HEK293 (cell line): Measurements from ENCODE around the gene ADIPOR2.

Experiments used
- CTCF ChIA-PET: fragments of 350-600 bp; formaldehyde crosslinking; extraction: SDS; loops from one replicate; lab custom pipeline; 2021; ENCODE audit warnings: antibody characterized with exemption; lab: Yijun Ruan, JAX
- POLR2A ChIA-PET: fragments of 300-600 bp; formaldehyde crosslinking; extraction: SDS; loops from one replicate; lab custom pipeline; 2020; ENCODE audit warnings: antibody characterized with exemption, inconsistent platforms; lab: Yijun Ruan, JAX
- H3K27ac ChIP-seq: fragments of 200-500 bp; sonication (Bioruptor generic); 2 replicates; pipeline ENCODE4 v1.5.1; 2014; ENCODE audit warnings: low read depth, low read length, control low read depth, inconsistent platforms; ENCODE audit errors: extremely low read depth
- H3K36me3 ChIP-seq, 2 experiments: fragments of 200-500 bp in 1 of 2; sonication (Bioruptor generic) in 1 of 2; 1 replicate in 1 of 2; 2 replicates in 1 of 2; pipeline ENCODE4 v1.5.1; 2014 to 2017; ENCODE audit warnings: inconsistent platforms in 2 of 2, low read length in 2 of 2; ENCODE audit not compliant: control insufficient read depth in 2 of 2, insufficient read depth in 1 of 2
- H3K4me1 ChIP-seq: fragments of 200-500 bp; sonication (Bioruptor generic); 2 replicates; pipeline ENCODE4 v1.5.1; 2014; ENCODE audit warnings: mild to moderate bottlenecking, low read length, inconsistent platforms; ENCODE audit not compliant: control insufficient read depth, insufficient read depth
- H3K4me3 ChIP-seq: 2 replicates; pipeline ENCODE4 v1.5.1; 2011; ENCODE audit warnings: low read depth, mild to moderate bottlenecking, control low read depth, low read length, moderate library complexity
- H3K9me3 ChIP-seq: fragments of 200-500 bp; sonication (Bioruptor generic); 2 replicates; pipeline ENCODE4 v1.5.1; 2014; ENCODE audit warnings: low read depth, low read length, inconsistent platforms; ENCODE audit not compliant: control insufficient read depth, insufficient read depth
- HOXD13 ChIP-seq: sonication (generic); formaldehyde crosslinking; IDR thresholded peaks from 2 replicates; pipeline ENCODE4 v1.8.0; 2022; ENCODE audit warnings: missing genetic modification reagents, borderline replicate concordance
- KLF16 ChIP-seq: fragments of 450-650 bp; formaldehyde crosslinking; IDR thresholded peaks from 2 replicates; pipeline ENCODE4 v1.5.1; 2017; ENCODE audit warnings: missing biosample characterization, missing genetic modification characterization
- KLF7 ChIP-seq: fragments of 450-650 bp; formaldehyde crosslinking; IDR thresholded peaks from 2 replicates; pipeline ENCODE4 v1.5.1; 2016; ENCODE audit warnings: missing biosample characterization, missing genetic modification characterization, borderline replicate concordance
- MEIS1 ChIP-seq: sonication (generic); formaldehyde crosslinking; IDR thresholded peaks from 2 replicates; pipeline ENCODE4 v1.8.1; 2022; ENCODE audit warnings: missing genetic modification reagents, mild to moderate bottlenecking, borderline replicate concordance
- REST ChIP-seq: fragments of 450-650 bp; formaldehyde crosslinking; IDR thresholded peaks from 2 replicates; pipeline ENCODE4 v1.5.1; 2016; ENCODE audit warnings: missing biosample characterization, missing genetic modification characterization
- ZBTB1 ChIP-seq: fragments of 450-650 bp; formaldehyde crosslinking; IDR thresholded peaks from 2 replicates; pipeline ENCODE4 v1.5.1; 2016; ENCODE audit warnings: missing biosample characterization, missing genetic modification characterization
- ZBTB20 ChIP-seq: fragments of 450-650 bp; formaldehyde crosslinking; IDR thresholded peaks from 2 replicates; pipeline ENCODE4 v1.5.1; 2016; ENCODE audit warnings: missing biosample characterization, missing genetic modification characterization
- ZBTB26 ChIP-seq: fragments of 450-650 bp; formaldehyde crosslinking; optimal IDR thresholded peaks from 2 replicates; pipeline ENCODE3; 2016; ENCODE audit warnings: missing biosample characterization, mild to moderate bottlenecking, missing genetic modification characterization
- ZNF10 ChIP-seq: fragments of 450-650 bp; formaldehyde crosslinking; IDR thresholded peaks from 2 replicates; pipeline ENCODE4 v1.5.1; 2017; ENCODE audit warnings: missing biosample characterization, missing genetic modification characterization
- ZNF133 ChIP-seq: fragments of 450-650 bp; formaldehyde crosslinking; IDR thresholded peaks from 2 replicates; pipeline ENCODE4 v1.5.1; 2016; ENCODE audit warnings: missing biosample characterization, missing genetic modification characterization
- ZNF140 ChIP-seq: fragments of 450-650 bp; formaldehyde crosslinking; IDR thresholded peaks from 2 replicates; pipeline ENCODE4 v1.5.1; 2016; ENCODE audit warnings: missing biosample characterization, missing genetic modification characterization
- ZNF214 ChIP-seq: fragments of 450-650 bp; formaldehyde crosslinking; IDR thresholded peaks from 2 replicates; pipeline ENCODE4 v1.5.1; 2017; ENCODE audit warnings: missing biosample characterization, mild to moderate bottlenecking, missing genetic modification characterization, borderline replicate concordance
- ZNF391 ChIP-seq: fragments of 450-650 bp; formaldehyde crosslinking; IDR thresholded peaks from 2 replicates; pipeline ENCODE4 v1.5.1; 2016; ENCODE audit warnings: low read depth, missing biosample characterization, missing genetic modification characterization, borderline replicate concordance
- ZNF777 ChIP-seq: fragments of 450-650 bp; formaldehyde crosslinking; IDR thresholded peaks from 2 replicates; pipeline ENCODE4 v1.5.1; 2017; ENCODE audit warnings: missing biosample characterization, missing genetic modification characterization, borderline replicate concordance
- ZNF792 ChIP-seq: fragments of 450-650 bp; formaldehyde crosslinking; IDR thresholded peaks from 2 replicates; pipeline ENCODE4 v1.5.1; 2016; ENCODE audit warnings: missing biosample characterization, missing genetic modification characterization
- ZSCAN23 ChIP-seq: fragments of 450-650 bp; formaldehyde crosslinking; IDR thresholded peaks from 2 replicates; pipeline ENCODE4 v1.5.1; 2016; ENCODE audit warnings: missing biosample characterization, missing genetic modification characterization
- ZSCAN5A ChIP-seq: fragments of 450-650 bp; formaldehyde crosslinking; IDR thresholded peaks from 2 replicates; pipeline ENCODE4 v1.5.1; 2016; ENCODE audit warnings: missing biosample characterization, missing genetic modification characterization
- TF ChIP-seq, protein P1 (sequence below): fragments of 450-650 bp; formaldehyde crosslinking; IDR thresholded peaks from 2 replicates; pipeline ENCODE4 v1.5.1; 2016; ENCODE audit warnings: missing biosample characterization, missing genetic modification characterization, borderline replicate concordance
- TF ChIP-seq, protein P2 (sequence below): fragments of 450-650 bp; formaldehyde crosslinking; IDR thresholded peaks from 2 replicates; pipeline ENCODE4 v1.5.1; 2016; ENCODE audit warnings: missing biosample characterization, missing genetic modification characterization, low read depth

ADIPOR2 gene

DNA sequence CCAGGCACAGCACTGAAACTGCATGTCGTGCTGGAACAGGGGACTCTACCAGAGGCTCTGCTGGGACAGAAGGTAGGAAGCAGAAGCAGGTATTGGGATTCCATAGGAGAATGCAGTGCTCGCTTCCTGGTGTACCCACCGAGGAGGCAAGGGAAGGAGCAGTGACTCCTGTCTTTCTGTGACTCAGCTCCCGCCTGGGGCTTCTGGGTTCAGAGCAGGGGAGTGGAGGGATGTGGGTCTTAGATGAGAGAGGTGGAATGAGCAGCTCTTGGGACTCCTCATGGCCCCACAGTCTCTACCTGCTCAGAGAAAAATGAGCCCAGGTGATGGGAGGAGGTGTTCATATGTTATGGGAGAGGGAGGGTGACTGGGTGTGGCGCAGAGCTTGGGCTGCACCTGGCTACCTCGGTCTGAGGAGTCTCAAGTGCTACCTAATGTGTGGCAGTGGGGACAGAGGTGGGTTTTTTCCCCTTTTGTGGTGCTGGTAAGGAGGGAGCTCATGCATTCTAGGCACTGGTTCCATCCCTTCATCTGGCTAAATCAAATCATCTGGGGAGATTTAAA, 35.6 kb upstream of the ADIPOR2 start:
- no peak overlapping the region for H3K27ac ChIP-seq
- no peaks in the 10 kb centered on the region for H3K36me3 ChIP-seq
- CTCF ChIA-PET, result interaction anchor here (0.7 to 12.9 kb wide), 6 partner anchors 20 to 284 kb away, joined by 3 to 259 read pairs (median 8); no protein-coding TSS in a partner anchor
- no peak overlapping the region for H3K4me3 ChIP-seq
- TF ChIP-seq, protein P1, sequence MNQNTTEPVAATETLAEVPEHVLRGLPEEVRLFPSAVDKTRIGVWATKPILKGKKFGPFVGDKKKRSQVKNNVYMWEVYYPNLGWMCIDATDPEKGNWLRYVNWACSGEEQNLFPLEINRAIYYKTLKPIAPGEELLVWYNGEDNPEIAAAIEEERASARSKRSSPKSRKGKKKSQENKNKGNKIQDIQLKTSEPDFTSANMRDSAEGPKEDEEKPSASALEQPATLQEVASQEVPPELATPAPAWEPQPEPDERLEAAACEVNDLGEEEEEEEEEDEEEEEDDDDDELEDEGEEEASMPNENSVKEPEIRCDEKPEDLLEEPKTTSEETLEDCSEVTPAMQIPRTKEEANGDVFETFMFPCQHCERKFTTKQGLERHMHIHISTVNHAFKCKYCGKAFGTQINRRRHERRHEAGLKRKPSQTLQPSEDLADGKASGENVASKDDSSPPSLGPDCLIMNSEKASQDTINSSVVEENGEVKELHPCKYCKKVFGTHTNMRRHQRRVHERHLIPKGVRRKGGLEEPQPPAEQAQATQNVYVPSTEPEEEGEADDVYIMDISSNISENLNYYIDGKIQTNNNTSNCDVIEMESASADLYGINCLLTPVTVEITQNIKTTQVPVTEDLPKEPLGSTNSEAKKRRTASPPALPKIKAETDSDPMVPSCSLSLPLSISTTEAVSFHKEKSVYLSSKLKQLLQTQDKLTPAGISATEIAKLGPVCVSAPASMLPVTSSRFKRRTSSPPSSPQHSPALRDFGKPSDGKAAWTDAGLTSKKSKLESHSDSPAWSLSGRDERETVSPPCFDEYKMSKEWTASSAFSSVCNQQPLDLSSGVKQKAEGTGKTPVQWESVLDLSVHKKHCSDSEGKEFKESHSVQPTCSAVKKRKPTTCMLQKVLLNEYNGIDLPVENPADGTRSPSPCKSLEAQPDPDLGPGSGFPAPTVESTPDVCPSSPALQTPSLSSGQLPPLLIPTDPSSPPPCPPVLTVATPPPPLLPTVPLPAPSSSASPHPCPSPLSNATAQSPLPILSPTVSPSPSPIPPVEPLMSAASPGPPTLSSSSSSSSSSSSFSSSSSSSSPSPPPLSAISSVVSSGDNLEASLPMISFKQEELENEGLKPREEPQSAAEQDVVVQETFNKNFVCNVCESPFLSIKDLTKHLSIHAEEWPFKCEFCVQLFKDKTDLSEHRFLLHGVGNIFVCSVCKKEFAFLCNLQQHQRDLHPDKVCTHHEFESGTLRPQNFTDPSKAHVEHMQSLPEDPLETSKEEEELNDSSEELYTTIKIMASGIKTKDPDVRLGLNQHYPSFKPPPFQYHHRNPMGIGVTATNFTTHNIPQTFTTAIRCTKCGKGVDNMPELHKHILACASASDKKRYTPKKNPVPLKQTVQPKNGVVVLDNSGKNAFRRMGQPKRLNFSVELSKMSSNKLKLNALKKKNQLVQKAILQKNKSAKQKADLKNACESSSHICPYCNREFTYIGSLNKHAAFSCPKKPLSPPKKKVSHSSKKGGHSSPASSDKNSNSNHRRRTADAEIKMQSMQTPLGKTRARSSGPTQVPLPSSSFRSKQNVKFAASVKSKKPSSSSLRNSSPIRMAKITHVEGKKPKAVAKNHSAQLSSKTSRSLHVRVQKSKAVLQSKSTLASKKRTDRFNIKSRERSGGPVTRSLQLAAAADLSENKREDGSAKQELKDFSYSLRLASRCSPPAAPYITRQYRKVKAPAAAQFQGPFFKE (tag by site-specific recombination), result no peak
- TF ChIP-seq HOXD13 (no peak), ZBTB26 (tag by site-specific recombination) (no peak), ZSCAN23 (no peak), ZNF777 (tag by site-specific recombination) (no peak), ZSCAN5A (tag by site-specific recombination) (no peak), ZBTB20 (tag by site-specific recombination) (no peak), ZNF133 (tag by site-specific recombination) (no peak), MEIS1 (CRISPR knock-in tag) (no peak), ZNF10 (tag by site-specific recombination) (no peak), KLF16 (tag by site-specific recombination) (no peak), ZNF391 (tag by site-specific recombination) (no peak), KLF7 (tag by site-specific recombination) (no peak), ZNF140 (tag by site-specific recombination) (no peak), ZNF214 (no peak), REST (tag by site-specific recombination) (no peak), ZNF792 (tag by site-specific recombination) (no peak), ZBTB1 (tag by site-specific recombination) (no peak)
- TF ChIP-seq, protein P2, sequence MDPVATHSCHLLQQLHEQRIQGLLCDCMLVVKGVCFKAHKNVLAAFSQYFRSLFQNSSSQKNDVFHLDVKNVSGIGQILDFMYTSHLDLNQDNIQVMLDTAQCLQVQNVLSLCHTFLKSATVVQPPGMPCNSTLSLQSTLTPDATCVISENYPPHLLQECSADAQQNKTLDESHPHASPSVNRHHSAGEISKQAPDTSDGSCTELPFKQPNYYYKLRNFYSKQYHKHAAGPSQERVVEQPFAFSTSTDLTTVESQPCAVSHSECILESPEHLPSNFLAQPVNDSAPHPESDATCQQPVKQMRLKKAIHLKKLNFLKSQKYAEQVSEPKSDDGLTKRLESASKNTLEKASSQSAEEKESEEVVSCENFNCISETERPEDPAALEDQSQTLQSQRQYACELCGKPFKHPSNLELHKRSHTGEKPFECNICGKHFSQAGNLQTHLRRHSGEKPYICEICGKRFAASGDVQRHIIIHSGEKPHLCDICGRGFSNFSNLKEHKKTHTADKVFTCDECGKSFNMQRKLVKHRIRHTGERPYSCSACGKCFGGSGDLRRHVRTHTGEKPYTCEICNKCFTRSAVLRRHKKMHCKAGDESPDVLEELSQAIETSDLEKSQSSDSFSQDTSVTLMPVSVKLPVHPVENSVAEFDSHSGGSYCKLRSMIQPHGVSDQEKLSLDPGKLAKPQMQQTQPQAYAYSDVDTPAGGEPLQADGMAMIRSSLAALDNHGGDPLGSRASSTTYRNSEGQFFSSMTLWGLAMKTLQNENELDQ (tag by site-specific recombination), result no peak
- POLR2A ChIA-PET, result interaction anchor here (0.6 kb wide), 3 partner anchors 212 to 739 kb away, joined by 3 to 4 read pairs (median 4); no protein-coding TSS in a partner anchor
- H3K4me1 ChIP-seq, result no peaks in the 10 kb centered on the region
- no peaks in the 10 kb centered on the region for H3K9me3 ChIP-seq
